OCI-LY3 (cell line): Measurements from ENCODE around the gene NRG3.

Experiments used
- H2AFZ ChIP-seq: fragments of 200-600, 300-600 bp; shearing (Covaris generic); 2 replicates; pipeline ENCODE4 v1.6.0; 2014; ENCODE audit warnings: antibody characterized with exemption, low read depth, low read length
- H3K27ac ChIP-seq: fragments of 200-600, 300-600 bp; sonication (generic); 2 replicates; pipeline ENCODE4 v1.5.1; 2014; ENCODE audit warnings: mild to moderate bottlenecking, low read length, moderate library complexity, mixed read lengths
- H3K27me3 ChIP-seq: fragments of 200-600, 300-600 bp; sonication (generic); 2 replicates; pipeline ENCODE4 v1.6.1; 2014; ENCODE audit warnings: low read depth, low read length, mixed read lengths
- H3K36me3 ChIP-seq: fragments of 200-600, 300-600 bp; sonication (generic); replicated peaks from 2 replicates; pipeline ENCODE3; 2014; ENCODE audit warnings: low read depth, low read length, mixed read lengths
- H3K4me1 ChIP-seq: fragments of 300-600, 200-600 bp; sonication (generic); 2 replicates; pipeline ENCODE4 v1.6.1; 2014; ENCODE audit warnings: low read length, mixed read lengths
- H3K4me2 ChIP-seq: fragments of 200-600, 300-600 bp; sonication (generic); 2 replicates; pipeline ENCODE4 v1.6.1; 2014; ENCODE audit warnings: low read length, mixed read lengths
- H3K4me3 ChIP-seq: fragments of 300-600, 200-600 bp; sonication (generic); 2 replicates; pipeline ENCODE4 v1.5.1; 2014; ENCODE audit warnings: antibody characterized with exemption, mild to moderate bottlenecking, low read length, moderate library complexity
- H3K79me2 ChIP-seq: fragments of 300-600, 200-600 bp; shearing (Covaris generic); 2 replicates; pipeline ENCODE4 v1.6.1; 2014; ENCODE audit warnings: mild to moderate bottlenecking, low read length, mixed read lengths
- H3K9ac ChIP-seq: fragments of 300-600, 200-600 bp; shearing (Covaris generic); 2 replicates; pipeline ENCODE4 v1.6.0; 2014; ENCODE audit warnings: mild to moderate bottlenecking, low read length, moderate library complexity
- H3K9me3 ChIP-seq: fragments of 200-600, 300-600 bp; shearing (Covaris generic); 2 replicates; pipeline ENCODE4 v1.6.1; 2014; ENCODE audit warnings: low read length, mixed read lengths; ENCODE audit not compliant: insufficient read depth
- H4K20me1 ChIP-seq: fragments of 200-600, 300-600 bp; sonication (generic); 2 replicates; pipeline ENCODE4 v1.6.1; 2016; ENCODE audit warnings: low read length, mixed read lengths; ENCODE audit not compliant: insufficient read depth
- CTCF ChIP-seq: fragments of 200-600, 300-600 bp; sonication (generic); IDR thresholded peaks from 2 replicates; pipeline ENCODE4 v1.5.1; 2014; ENCODE audit warnings: antibody characterized with exemption, low read length, low read depth
- EZH2phosphoT487 ChIP-seq: fragments of 200-600 bp; shearing (Covaris generic); IDR thresholded peaks from 2 replicates; pipeline ENCODE4 v1.6.1; 2018; ENCODE audit warnings: antibody characterized with exemption, mixed run types, low read depth

The NRG3 gene

DNA sequence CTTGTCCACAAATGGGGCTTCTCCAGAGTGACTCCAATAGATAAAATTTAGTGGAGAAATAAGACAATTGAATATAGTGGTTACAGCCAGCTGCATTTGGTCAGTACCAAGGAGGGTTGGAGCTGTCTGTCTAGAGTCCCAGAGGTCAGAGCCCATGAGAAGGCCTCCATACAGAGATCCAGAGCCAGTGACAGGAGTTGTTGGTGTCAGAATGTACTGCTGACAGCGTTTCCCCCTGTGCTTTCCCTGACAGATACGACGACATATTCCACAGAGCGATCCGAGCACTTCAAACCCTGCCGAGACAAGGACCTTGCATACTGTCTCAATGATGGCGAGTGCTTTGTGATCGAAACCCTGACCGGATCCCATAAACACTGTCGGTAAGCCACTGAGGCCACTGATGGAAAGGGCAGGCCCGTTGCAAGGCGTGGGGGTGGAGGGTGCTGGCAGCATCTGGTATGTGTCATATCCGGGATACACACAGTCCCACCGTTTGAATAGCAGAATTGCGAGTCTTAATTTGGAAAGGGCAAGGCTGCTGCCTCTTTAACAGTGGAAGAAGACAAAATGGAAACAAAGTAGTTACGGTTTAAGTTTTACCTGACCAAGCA, 483.6 kb downstream of the NRG3 start:
- Histone ChIP-seq H3K27ac (no peak overlapping the region), H3K27me3 (no peaks in the 10 kb centered on the region), H4K20me1 (no peaks in the 10 kb centered on the region), H3K4me2 (no peak overlapping the region), H2AFZ (no peak overlapping the region), H3K9ac (no peak overlapping the region), H3K9me3 (no peaks in the 10 kb centered on the region), H3K36me3 (no peaks in the 10 kb centered on the region), H3K4me3 (no peak overlapping the region), H3K4me1 (no peaks in the 10 kb centered on the region), H3K79me2 (no peaks in the 10 kb centered on the region)
- no peak for TF ChIP-seq CTCF
- TF ChIP-seq EZH2phosphoT487, result no peak

DNA sequence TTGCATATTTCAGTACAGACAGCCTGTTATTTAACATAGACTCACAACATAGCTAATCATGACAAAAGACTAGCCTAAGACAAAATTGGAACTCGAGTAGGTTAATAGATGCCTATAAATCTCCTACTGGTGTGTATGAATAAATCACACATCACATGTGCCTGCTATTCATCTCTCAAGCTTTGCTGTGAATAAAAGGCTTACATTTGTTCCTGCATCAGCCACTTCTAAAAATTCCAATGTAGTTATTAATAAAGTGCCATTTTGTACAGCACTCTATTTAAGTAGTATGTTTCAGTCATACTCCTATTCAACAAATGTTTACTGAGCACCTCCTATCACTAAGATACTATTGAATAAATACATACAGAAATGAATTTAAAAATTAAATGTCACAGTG, 486.3 kb downstream of the NRG3 start:
- Histone ChIP-seq H3K27ac (no peak overlapping the region), H3K4me3 (no peak overlapping the region), H3K9me3 (no peaks in the 10 kb centered on the region), H2AFZ (no peak overlapping the region), H4K20me1 (no peaks in the 10 kb centered on the region), H3K36me3 (no peaks in the 10 kb centered on the region), H3K4me1 (no peaks in the 10 kb centered on the region), H3K4me2 (no peak overlapping the region), H3K27me3 (no peaks in the 10 kb centered on the region), H3K9ac (no peak overlapping the region), H3K79me2 (no peaks in the 10 kb centered on the region)
- no peak for TF ChIP-seq EZH2phosphoT487
- no peak for TF ChIP-seq CTCF

- Histone ChIP-seq H3K4me3 (no peak overlapping the region), H2AFZ (no peak overlapping the region), H3K36me3 (no peaks in the 10 kb centered on the region), H3K9me3 (no peaks in the 10 kb centered on the region), H3K79me2 (no peaks in the 10 kb centered on the region), H3K27me3 (no peaks in the 10 kb centered on the region), H4K20me1 (no peaks in the 10 kb centered on the region), H3K9ac (no peak overlapping the region), H3K4me2 (no peak overlapping the region), H3K27ac (no peak overlapping the region), H3K4me1 (no peaks in the 10 kb centered on the region)
- no peak for TF ChIP-seq EZH2phosphoT487
- TF ChIP-seq CTCF, result no peak
Observed at GRCh38 chr10:82377608-82378007, 502.6 kb downstream of the NRG3 start.

DNA sequence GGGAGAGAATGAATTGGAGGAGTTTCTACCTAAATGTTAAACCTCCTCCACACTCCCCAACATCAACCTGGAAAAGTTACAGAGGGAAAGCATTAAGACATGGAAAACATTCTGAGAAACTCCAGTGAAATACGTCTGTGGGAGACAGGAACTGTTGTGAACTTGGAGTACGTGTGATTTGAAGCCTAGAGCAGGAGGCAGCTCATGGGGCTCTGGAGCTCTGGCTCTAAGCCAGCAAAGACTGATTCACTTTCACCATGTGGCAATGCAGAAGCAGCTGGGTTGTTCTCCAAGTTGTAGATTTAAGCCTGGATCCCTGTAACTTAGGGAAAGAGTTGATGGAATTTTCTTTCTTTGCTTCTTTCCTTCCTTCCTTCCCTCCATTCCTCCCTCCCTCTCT, 503.2 kb downstream of the NRG3 start:
- H3K4me3 ChIP-seq, result no peak overlapping the region
- H2AFZ ChIP-seq, result no peak overlapping the region
- TF ChIP-seq CTCF, result no peak
- TF ChIP-seq EZH2phosphoT487, result no peak
- no peaks in the 10 kb centered on the region for H3K79me2 ChIP-seq
- no peak overlapping the region for H3K4me2 ChIP-seq
- H3K27ac ChIP-seq, result no peak overlapping the region
- H3K27me3 ChIP-seq, result no peaks in the 10 kb centered on the region
- no peaks in the 10 kb centered on the region for H3K4me1 ChIP-seq
- no peaks in the 10 kb centered on the region for H4K20me1 ChIP-seq
- H3K9me3 ChIP-seq, result no peaks in the 10 kb centered on the region
- no peaks in the 10 kb centered on the region for H3K36me3 ChIP-seq
- H3K9ac ChIP-seq, result no peak overlapping the region
